ENCODE data around the gene HYAL1.
A peak's percentile ranks its signal among the peaks of the same experiment; 100 is the strongest.

HYAL1 gene

GRCh38 chr3:50345008-50345407 lies 41.6 kb upstream of the HYAL1 start:
- no peak overlapping the region for H2BK12ac ChIP-seq (ENCODE audit: low read length in 2 of 2)
- no peak overlapping the region for H3K18ac ChIP-seq (ENCODE audit: low read depth in 1 of 2, low read length in 2 of 2)
- H3K23ac ChIP-seq (ENCODE audit: low read length in 2 of 2): no peak overlapping the region
- peaks cover 14 to 20% of the 10 kb centered on the region in 2 experiments for H3K36me3 ChIP-seq (ENCODE audit: control insufficient read depth in 1 of 2, insufficient read depth in 2 of 2, low read depth in 1 of 2, low read length in 2 of 2)
- H3K9me3 ChIP-seq (ENCODE audit: control insufficient read depth, low read length): no peaks in the 10 kb centered on the region
- H3K4me1 ChIP-seq (ENCODE audit: control insufficient read depth, insufficient read depth, low read depth, low read length): peaks cover 30% of the 10 kb centered on the region
- H4K91ac ChIP-seq (ENCODE audit: low read length): no peak overlapping the region
- no peak for DNase-seq
- 47% methylated on average over 5 of the region's 8 CpGs for WGBS
- no peak overlapping the region for H3K27ac ChIP-seq (ENCODE audit: low read length, poor library complexity, severe bottlenecking)
- peaks cover 16% of the 10 kb centered on the region for H3K79me1 ChIP-seq (replicated peaks; ENCODE audit: low read length, poor library complexity, severe bottlenecking)
- no peak overlapping the region for H2AK5ac ChIP-seq (ENCODE audit: low read length, severe bottlenecking)
- no peak overlapping the region for H4K8ac ChIP-seq (ENCODE audit: low read length)
- H3K4me2 ChIP-seq (ENCODE audit: low read length, poor library complexity, severe bottlenecking): peak overlapping the region; percentile 95
- H2BK120ac ChIP-seq (ENCODE audit: low read depth, low read length): no peak overlapping the region
- no peak overlapping the region for H3K14ac ChIP-seq (ENCODE audit: low read length in 2 of 2)
- H3K4me3 ChIP-seq (ENCODE audit: insufficient read depth in 1 of 2, low read depth in 1 of 2, low read length in 2 of 2): peak overlapping the region; percentile 48 to 74
- H3K4ac ChIP-seq (ENCODE audit: low read depth in 1 of 2, low read length in 2 of 2): no peak overlapping the region
- H2BK5ac ChIP-seq (ENCODE audit: low read depth, low read length, poor library complexity, severe bottlenecking): no peak overlapping the region
- H2BK15ac ChIP-seq (ENCODE audit: low read depth, poor library complexity, severe bottlenecking): no peak overlapping the region
- no peaks in the 10 kb centered on the region for H3K27me3 ChIP-seq (ENCODE audit: control insufficient read depth in 1 of 2, insufficient read depth in 1 of 2, low read length in 2 of 2)
- H3K9ac ChIP-seq (ENCODE audit: low read length): peak overlapping the region; percentile 64
- H2AFZ ChIP-seq (ENCODE audit: low read depth, low read length): no peak overlapping the region

GRCh38 chr3:50342813-50343633 lies 39.6 kb upstream of the HYAL1 start:
- no peak overlapping the region for H2AFZ ChIP-seq (ENCODE audit: low read depth, low read length)
- no peak for DNase-seq
- H2BK12ac ChIP-seq (ENCODE audit: low read length in 2 of 2): no peak overlapping the region
- H3K9me3 ChIP-seq (ENCODE audit: control insufficient read depth, low read length): no peaks in the 10 kb centered on the region
- H2BK15ac ChIP-seq (ENCODE audit: low read depth, poor library complexity, severe bottlenecking): no peak overlapping the region
- no peak overlapping the region for H2BK5ac ChIP-seq (ENCODE audit: low read depth, low read length, poor library complexity, severe bottlenecking)
- H3K4me3 ChIP-seq (ENCODE audit: insufficient read depth in 1 of 2, low read depth in 1 of 2, low read length in 2 of 2): no peak overlapping the region
- whole genome bisulfite sequencing: 68% methylated on average over 13 of the region's 13 CpGs
- no peak overlapping the region for H3K9ac ChIP-seq (ENCODE audit: low read length)
- no peak overlapping the region for H3K4ac ChIP-seq (ENCODE audit: low read depth in 1 of 2, low read length in 2 of 2)
- no peak overlapping the region for H4K91ac ChIP-seq (ENCODE audit: low read length)
- peaks cover 7% of the 10 kb centered on the region for H3K79me1 ChIP-seq (replicated peaks; ENCODE audit: low read length, poor library complexity, severe bottlenecking)
- H3K4me2 ChIP-seq (ENCODE audit: low read length, poor library complexity, severe bottlenecking): no peak overlapping the region
- H4K8ac ChIP-seq (ENCODE audit: low read length): no peak overlapping the region
- H3K27ac ChIP-seq (ENCODE audit: low read length, poor library complexity, severe bottlenecking): no peak overlapping the region
- no peak overlapping the region for H3K14ac ChIP-seq (ENCODE audit: low read length in 2 of 2)
- H2AK5ac ChIP-seq (ENCODE audit: low read length, severe bottlenecking): no peak overlapping the region
- no peak overlapping the region for H3K23ac ChIP-seq (ENCODE audit: low read length in 2 of 2)
- peaks cover 7 to 8% of the 10 kb centered on the region in 2 experiments for H3K36me3 ChIP-seq (ENCODE audit: control insufficient read depth in 1 of 2, insufficient read depth in 2 of 2, low read depth in 1 of 2, low read length in 2 of 2)
- peaks cover 27% of the 10 kb centered on the region for H3K4me1 ChIP-seq (ENCODE audit: control insufficient read depth, insufficient read depth, low read depth, low read length)
- H3K18ac ChIP-seq (ENCODE audit: low read depth in 1 of 2, low read length in 2 of 2): no peak overlapping the region
- H2BK120ac ChIP-seq (ENCODE audit: low read depth, low read length): no peak overlapping the region
- H3K27me3 ChIP-seq (ENCODE audit: control insufficient read depth in 1 of 2, insufficient read depth in 1 of 2, low read length in 2 of 2): no peaks in the 10 kb centered on the region

- H3K14ac ChIP-seq (ENCODE audit: low read length in 2 of 2): no peak overlapping the region
- 94% methylated on average over 13 of the region's 13 CpGs for WGBS
These were observed 38.7 kb upstream of the HYAL1 start for GRCh38 chr3:50341996-50342650.

GRCh38 chr3:50341537-50341936 lies 38.2 kb upstream of the HYAL1 start:
- Histone ChIP-seq H3K79me1 (replicated peaks; ENCODE audit: low read length, poor library complexity, severe bottlenecking) (peaks cover 6% of the 10 kb centered on the region), H3K4me3 (ENCODE audit: insufficient read depth in 1 of 2, low read depth in 1 of 2, low read length in 2 of 2) (peak overlapping the region in 1 of 2 experiments; percentile 93), H3K23ac (ENCODE audit: low read length in 2 of 2) (no peak overlapping the region), H2BK12ac (ENCODE audit: low read length in 2 of 2) (no peak overlapping the region), H3K4me2 (ENCODE audit: low read length, poor library complexity, severe bottlenecking) (no peak overlapping the region), H2BK15ac (ENCODE audit: low read depth, poor library complexity, severe bottlenecking) (no peak overlapping the region), H3K9ac (ENCODE audit: low read length) (peak overlapping the region; percentile 97), H4K91ac (ENCODE audit: low read length) (no peak overlapping the region), H3K4me1 (ENCODE audit: control insufficient read depth, insufficient read depth, low read depth, low read length) (peaks cover 29% of the 10 kb centered on the region), H3K18ac (ENCODE audit: low read depth in 1 of 2, low read length in 2 of 2) (no peak overlapping the region), H3K14ac (ENCODE audit: low read length in 2 of 2) (no peak overlapping the region), H2BK120ac (ENCODE audit: low read depth, low read length) (no peak overlapping the region), H3K36me3 (ENCODE audit: control insufficient read depth in 1 of 2, insufficient read depth in 2 of 2, low read depth in 1 of 2, low read length in 2 of 2) (no peaks in the 10 kb centered on the region), H3K27me3 (ENCODE audit: control insufficient read depth in 1 of 2, insufficient read depth in 1 of 2, low read length in 2 of 2) (no peaks in the 10 kb centered on the region), H3K27ac (ENCODE audit: low read length, poor library complexity, severe bottlenecking) (no peak overlapping the region), H4K8ac (ENCODE audit: low read length) (no peak overlapping the region), H3K9me3 (ENCODE audit: control insufficient read depth, low read length) (no peaks in the 10 kb centered on the region), H2AK5ac (ENCODE audit: low read length, severe bottlenecking) (no peak overlapping the region), H3K4ac (ENCODE audit: low read depth in 1 of 2, low read length in 2 of 2) (no peak overlapping the region), H2AFZ (ENCODE audit: low read depth, low read length) (no peak overlapping the region), H2BK5ac (ENCODE audit: low read depth, low read length, poor library complexity, severe bottlenecking) (no peak overlapping the region)
- no peak for DNase-seq
- WGBS: 99% methylated on average over 9 of the region's 9 CpGs

More at GRCh38 chr3:50341996-50342650, 38.7 kb upstream of the HYAL1 start:
- no peak for DNase-seq
- H3K79me1 ChIP-seq (replicated peaks; ENCODE audit: low read length, poor library complexity, severe bottlenecking): peaks cover 6% of the 10 kb centered on the region
- H3K9ac ChIP-seq (ENCODE audit: low read length): no peak overlapping the region
- H2BK120ac ChIP-seq (ENCODE audit: low read depth, low read length): no peak overlapping the region
- H3K4me3 ChIP-seq (ENCODE audit: insufficient read depth in 1 of 2, low read depth in 1 of 2, low read length in 2 of 2): no peak overlapping the region
- H3K27ac ChIP-seq (ENCODE audit: low read length, poor library complexity, severe bottlenecking): no peak overlapping the region
- H3K4ac ChIP-seq (ENCODE audit: low read depth in 1 of 2, low read length in 2 of 2): no peak overlapping the region
- H3K23ac ChIP-seq (ENCODE audit: low read length in 2 of 2): no peak overlapping the region
- no peaks in the 10 kb centered on the region for H3K27me3 ChIP-seq (ENCODE audit: control insufficient read depth in 1 of 2, insufficient read depth in 1 of 2, low read length in 2 of 2)
- H3K9me3 ChIP-seq (ENCODE audit: control insufficient read depth, low read length): no peaks in the 10 kb centered on the region
- no peak overlapping the region for H2AK5ac ChIP-seq (ENCODE audit: low read length, severe bottlenecking)
- no peak overlapping the region for H2BK5ac ChIP-seq (ENCODE audit: low read depth, low read length, poor library complexity, severe bottlenecking)
- no peak overlapping the region for H2AFZ ChIP-seq (ENCODE audit: low read depth, low read length)
- H2BK12ac ChIP-seq (ENCODE audit: low read length in 2 of 2): no peak overlapping the region
- peaks cover 29% of the 10 kb centered on the region for H3K4me1 ChIP-seq (ENCODE audit: control insufficient read depth, insufficient read depth, low read depth, low read length)
- H4K8ac ChIP-seq (ENCODE audit: low read length): no peak overlapping the region
- no peak overlapping the region for H3K4me2 ChIP-seq (ENCODE audit: low read length, poor library complexity, severe bottlenecking)
- H3K18ac ChIP-seq (ENCODE audit: low read depth in 1 of 2, low read length in 2 of 2): no peak overlapping the region
- H4K91ac ChIP-seq (ENCODE audit: low read length): no peak overlapping the region
- H2BK15ac ChIP-seq (ENCODE audit: low read depth, poor library complexity, severe bottlenecking): no peak overlapping the region
- no peaks in the 10 kb centered on the region for H3K36me3 ChIP-seq (ENCODE audit: control insufficient read depth in 1 of 2, insufficient read depth in 2 of 2, low read depth in 1 of 2, low read length in 2 of 2)
